GM19328 (cell line): ENCODE results near the gene GLB1L2.

Experiments
- ATAC-seq: cut with Tn5 transposase; IDR thresholded peaks from one replicate; pipeline ENCODE4 v1.9.1; 2021; ENCODE audit warnings: mild to moderate bottlenecking, moderate library complexity; ENCODE audit not compliant: unreplicated experiment

The GLB1L2 gene

DNA sequence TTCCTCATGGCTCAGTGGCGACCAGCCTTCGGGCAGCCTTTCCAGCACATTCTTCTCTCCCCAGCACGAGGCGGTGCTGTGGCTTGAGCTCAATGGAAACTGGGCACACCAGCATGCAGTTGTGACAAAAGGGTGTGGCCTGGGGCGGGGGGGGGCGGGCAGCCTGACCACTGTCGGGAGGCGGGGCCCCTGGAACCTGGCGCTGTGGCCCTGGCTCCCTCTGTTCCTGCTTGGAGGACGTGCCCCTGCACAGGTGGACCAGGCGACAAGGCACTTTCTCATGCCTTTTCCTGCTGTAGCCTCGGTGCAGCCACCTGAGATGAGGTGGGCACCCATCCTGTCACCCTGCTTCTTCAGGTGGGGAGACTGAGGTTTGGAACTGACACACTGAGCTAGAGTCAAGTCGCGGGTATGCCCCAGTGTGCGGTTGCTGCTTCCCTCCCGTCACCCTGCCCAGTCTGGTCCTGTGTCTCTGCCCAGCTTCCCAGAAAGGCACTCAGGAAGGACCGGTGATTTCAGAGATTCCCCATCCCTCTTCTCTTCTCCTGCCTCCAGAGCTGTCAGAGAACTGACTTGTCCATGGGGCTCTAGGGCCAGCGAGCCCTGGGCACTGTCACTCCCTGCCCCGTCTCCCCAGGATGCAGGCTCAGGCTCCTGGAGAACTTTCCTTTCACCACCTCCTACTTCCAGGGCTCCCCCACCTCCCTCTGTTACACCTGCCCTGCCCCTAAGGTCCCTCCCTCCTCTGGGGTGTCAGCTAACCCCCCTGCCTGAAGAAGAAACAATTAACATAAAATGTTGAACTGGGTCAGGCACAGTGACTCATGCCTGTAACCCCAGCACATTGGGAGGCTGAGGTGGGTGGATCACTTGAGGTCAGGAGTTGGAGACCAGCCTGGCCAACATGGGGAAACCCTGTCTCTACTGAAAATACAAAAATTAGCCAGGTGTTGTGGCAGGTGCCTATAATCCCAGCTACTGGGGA, 70.3 kb downstream of the GLB1L2 start:
- ATAC-seq, result no peak

DNA sequence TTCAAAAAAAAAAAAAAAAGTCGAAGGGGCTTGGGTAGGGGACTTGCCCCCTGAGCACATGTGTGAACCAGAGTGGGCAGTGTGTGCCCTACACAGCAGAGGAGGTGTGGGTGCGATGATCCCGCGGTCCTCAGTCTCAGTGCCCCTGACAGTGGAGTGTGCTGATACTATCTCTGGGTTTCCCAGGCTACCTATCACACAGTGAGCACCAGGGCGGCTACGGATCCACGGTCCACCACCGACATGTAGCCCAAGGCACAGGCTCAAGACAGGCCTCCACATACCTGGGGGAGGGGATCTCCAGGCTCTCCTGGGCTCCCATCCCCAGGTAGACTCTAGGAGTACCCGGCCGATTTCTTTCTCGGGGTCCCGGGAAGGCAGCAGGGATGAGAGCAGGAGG, 71.1 kb downstream of the GLB1L2 start:
- no peak for ATAC-seq

DNA sequence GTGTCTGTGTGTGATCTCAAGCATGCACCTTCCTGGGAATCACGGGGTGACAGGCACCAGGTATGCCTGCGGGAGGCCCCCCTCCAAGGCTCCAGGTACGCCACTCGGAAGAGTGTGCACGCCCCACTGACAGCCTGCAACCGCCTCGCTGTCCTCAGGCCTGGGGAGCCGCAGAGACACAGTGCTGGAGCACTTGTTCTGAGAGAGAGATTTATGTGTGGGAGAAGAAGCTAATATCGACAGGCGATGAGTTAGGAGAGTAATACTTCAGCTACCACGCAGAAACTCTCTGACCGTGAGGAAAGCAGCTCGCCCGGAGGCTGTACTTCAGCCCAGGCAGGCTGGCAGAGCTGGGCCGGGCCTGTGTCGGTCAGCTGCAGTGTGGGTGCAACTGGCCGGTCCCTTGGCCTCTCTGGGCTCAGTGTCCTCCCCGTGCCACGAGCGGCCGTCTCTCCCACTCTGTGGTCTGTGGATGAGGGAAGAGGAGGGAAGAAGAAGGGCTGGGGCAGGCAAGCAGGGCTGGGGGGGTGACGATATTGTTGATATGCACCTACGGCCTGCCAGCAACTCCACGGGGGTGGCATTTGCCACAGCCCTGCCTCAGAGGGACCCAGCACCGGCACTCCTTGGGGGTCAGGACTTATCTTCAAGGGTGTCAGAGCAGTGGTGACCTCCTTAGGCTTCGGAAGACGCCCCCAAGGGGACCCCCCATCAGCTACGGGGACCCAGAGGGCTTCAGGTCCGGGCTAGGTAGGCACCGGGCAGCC, 73.0 kb downstream of the GLB1L2 start:
- no peak for ATAC-seq

- ATAC-seq, result no peak
Observed at GRCh38 chr11:134405436-134405835, 73.6 kb downstream of the GLB1L2 start.

DNA sequence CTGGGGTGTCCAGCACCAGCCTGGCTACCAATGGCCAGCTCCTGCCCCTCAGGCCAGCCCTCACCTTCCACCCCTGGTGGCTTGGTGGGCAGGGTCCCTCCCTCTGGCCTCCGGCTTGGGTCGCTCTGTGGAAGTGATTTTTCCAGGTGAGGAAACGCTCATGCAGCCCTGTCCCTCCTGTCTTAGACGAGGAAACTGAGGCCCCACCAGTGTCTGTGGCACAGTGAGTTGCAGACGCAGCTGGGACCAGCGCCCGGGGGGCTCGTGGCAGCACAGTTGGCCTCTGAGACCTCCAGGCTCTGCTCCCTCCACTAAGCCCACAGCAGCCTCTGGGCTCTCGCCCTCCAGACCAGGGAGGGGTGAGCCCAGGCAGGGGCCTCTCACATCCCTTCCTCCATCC, 74.1 kb downstream of the GLB1L2 start:
- ATAC-seq, result no peak

- no peak for ATAC-seq
Observed at GRCh38 chr11:134406264-134407185, 74.7 kb downstream of the GLB1L2 start.

GRCh38 chr11:134407321-134407828, 75.6 kb downstream of the GLB1L2 start:
- ATAC-seq, result no peak

GRCh38 chr11:134407923-134408322, 76.1 kb downstream of the GLB1L2 start:
- no peak for ATAC-seq

DNA sequence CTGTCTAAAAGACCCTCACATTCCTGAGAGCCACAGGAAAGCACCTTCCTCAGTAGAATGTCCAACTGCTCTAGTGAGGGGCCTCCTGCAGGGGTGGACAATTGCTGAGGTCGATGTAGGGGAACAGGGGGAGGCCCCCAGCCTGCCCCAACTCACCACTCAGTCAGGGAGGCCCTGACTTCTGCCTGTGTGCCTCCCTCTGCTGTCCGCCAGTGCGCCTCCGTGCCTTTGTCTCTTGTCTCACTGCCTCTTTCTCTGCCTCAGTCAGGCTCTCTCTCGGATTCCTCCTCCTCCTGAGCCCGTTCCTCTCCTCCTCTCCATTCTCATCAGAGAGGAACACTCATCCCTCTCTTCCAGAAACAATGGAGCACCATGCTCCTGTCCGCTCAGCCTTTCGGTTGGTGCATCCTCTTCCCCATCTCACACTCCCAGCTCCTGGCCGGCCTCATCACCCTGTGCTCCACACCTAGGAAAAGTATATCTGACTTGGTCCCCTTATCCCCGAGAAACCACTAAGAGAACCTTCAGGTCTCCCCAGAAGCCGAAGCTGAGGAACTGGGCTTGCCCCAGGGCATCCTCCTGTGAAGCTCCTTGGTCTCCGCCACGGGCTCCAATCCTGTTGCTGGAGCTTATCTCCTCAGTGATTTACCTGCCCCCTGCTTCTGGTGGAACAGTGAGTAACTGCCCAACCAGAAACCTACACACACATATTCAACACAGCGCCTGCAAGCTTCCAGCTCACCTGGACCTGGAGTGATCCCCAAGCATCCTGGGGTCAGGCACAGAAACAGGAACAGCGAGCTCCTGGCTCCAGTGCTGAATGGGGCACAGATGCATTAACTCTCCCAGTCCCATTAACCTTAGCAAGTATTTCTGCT, 78.0 kb downstream of the GLB1L2 start:
- ATAC-seq, result no peak

GRCh38 chr11:134410766-134411165, 79.0 kb downstream of the GLB1L2 start:
- ATAC-seq, result no peak

DNA sequence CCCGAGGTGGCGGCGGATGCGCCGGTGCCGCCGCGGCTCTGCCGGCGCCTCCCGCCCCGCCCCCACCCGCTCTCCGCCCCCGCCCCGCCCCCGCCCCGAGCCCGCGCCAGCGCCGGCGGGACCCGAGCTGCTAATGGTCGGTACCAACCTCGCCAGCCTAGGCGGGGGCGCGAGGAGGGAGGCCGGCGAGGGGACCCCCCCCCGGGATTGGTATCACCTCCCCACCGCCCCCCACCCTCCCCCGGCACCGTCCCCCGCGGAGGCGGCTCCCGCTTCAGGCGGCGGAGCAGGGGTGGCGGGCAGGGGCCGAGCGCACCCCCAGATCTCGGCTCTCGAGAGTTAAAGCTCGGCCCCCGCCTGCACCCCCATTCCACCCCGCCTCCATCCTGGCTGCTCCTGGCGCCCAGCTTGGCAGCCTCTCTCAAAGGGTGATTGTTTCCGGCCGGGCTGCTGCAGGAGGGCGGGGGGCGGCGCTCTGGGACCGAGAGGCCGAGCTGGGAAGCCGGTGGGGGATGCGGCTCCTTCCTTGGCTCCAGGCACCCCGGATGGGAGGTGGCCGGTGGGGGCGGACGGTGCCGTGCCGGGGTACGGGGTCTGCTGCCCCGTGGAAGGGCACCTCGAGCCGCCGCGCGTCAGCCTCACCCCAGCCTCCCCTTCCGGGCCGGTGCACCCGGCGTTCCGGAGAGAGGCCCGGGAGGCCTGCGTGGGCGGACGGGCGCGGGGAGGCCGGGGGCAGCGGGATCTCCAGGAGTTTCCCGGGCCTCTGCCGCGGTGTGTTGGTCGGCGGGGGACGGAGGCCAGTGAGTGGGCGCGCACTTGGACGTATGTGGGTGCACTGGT, 80.6 kb downstream of the GLB1L2 start, which contains the start of gene B3GAT1:
Gene B3GAT1, minus strand, starts transcription at position 40 of the 840 bp plus-strand sequence. CDS start 24,583 bp downstream, outside the sequence.
- ATAC-seq, result no peak

- ATAC-seq, result no peak
Observed at GRCh38 chr11:134413043-134413825, 81.4 kb downstream of the GLB1L2 start.

GRCh38 chr11:134413826-134414731, 82.3 kb downstream of the GLB1L2 start:
- no peak for ATAC-seq

DNA sequence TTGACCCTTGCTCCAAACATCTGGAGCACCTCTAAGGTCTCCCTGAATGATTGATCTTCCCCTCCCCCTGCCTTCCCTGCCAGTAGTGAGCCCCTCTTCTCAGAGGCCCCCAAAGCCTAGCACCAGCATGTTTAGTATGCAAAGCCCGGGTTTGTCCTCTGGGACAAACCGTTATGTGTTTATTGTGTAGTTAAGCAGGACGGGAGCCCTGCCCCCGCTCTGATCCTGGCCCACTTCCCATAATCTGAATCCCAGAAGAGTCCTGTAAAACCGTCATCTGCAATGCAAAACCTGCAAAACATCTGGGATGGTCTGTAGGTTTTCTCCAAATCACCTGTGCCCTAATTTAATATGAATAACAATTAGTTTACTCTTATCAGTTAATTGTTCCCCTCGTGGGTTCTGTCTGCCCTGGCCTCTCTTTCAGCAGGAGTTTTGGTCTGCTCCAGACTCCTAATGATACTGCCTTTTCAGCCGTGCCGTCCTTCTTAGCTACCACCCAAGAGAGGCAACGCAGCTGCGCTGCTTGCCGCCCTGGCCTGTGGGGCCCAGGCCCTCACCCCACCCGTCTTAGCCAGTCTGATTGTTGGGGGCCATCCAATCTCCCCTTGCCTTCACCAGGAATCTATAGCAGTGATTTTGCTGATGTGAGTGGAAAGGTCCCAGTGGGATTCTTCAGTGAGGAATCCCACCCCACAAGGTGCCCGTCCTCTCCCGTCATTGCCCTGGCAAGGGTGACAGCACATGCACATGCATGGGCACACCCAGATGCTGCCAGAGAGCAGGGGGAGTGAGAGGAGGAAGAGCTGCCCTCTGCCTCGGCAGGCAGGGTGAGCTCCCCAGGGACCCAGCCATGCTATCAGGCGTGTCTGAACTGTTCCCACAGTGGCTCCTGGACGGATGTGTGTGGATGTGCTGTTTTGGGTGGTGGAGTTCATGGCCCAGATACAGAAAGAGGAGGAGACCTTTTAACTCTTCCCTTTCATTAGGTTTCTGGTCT, 83.3 kb downstream of the GLB1L2 start:
- no peak for ATAC-seq

- no peak for ATAC-seq
Observed at GRCh38 chr11:134416726-134417125, 84.9 kb downstream of the GLB1L2 start.
